ENCODE measurements around the gene SPAG17.

DNA sequence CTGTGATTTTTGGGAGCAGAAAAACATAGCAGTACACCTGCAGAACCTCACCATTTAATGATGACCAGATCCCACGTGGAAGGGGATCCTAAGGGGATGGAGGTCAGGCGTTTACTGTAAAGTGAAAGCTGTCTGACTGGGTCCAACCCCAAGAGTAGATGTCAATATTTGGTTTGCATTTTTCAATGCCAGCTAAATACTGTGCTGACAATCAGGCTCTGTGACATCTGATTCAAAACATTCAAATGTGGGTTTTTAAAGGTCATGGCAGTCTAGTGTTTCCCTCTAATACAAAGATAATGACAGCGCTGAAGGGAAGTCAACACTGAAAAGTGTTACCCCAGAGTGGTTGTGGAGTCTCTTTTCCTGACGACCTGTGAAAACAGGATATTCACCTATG is 68.1 kb downstream of the SPAG17 start:
- no peak for TF ChIP-seq CEBPB (IDR thresholded peaks at IDR 0.05)
- TF ChIP-seq, protein P1, sequence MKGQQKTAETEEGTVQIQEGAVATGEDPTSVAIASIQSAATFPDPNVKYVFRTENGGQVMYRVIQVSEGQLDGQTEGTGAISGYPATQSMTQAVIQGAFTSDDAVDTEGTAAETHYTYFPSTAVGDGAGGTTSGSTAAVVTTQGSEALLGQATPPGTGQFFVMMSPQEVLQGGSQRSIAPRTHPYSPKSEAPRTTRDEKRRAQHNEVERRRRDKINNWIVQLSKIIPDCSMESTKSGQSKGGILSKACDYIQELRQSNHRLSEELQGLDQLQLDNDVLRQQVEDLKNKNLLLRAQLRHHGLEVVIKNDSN (IDR thresholded peaks at IDR 0.05) = no peak
- TF ChIP-seq, protein P2, sequence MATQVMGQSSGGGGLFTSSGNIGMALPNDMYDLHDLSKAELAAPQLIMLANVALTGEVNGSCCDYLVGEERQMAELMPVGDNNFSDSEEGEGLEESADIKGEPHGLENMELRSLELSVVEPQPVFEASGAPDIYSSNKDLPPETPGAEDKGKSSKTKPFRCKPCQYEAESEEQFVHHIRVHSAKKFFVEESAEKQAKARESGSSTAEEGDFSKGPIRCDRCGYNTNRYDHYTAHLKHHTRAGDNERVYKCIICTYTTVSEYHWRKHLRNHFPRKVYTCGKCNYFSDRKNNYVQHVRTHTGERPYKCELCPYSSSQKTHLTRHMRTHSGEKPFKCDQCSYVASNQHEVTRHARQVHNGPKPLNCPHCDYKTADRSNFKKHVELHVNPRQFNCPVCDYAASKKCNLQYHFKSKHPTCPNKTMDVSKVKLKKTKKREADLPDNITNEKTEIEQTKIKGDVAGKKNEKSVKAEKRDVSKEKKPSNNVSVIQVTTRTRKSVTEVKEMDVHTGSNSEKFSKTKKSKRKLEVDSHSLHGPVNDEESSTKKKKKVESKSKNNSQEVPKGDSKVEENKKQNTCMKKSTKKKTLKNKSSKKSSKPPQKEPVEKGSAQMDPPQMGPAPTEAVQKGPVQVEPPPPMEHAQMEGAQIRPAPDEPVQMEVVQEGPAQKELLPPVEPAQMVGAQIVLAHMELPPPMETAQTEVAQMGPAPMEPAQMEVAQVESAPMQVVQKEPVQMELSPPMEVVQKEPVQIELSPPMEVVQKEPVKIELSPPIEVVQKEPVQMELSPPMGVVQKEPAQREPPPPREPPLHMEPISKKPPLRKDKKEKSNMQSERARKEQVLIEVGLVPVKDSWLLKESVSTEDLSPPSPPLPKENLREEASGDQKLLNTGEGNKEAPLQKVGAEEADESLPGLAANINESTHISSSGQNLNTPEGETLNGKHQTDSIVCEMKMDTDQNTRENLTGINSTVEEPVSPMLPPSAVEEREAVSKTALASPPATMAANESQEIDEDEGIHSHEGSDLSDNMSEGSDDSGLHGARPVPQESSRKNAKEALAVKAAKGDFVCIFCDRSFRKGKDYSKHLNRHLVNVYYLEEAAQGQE (IDR thresholded peaks at IDR 0.05; ENCODE audit: low read depth) = no peak
- TF ChIP-seq EP300 (IDR thresholded peaks at IDR 0.05; ENCODE audit: borderline replicate concordance) = no peak
- no peak for TF ChIP-seq TEAD4 (IDR thresholded peaks at IDR 0.05)
- no peak for TF ChIP-seq MAX (IDR thresholded peaks at IDR 0.05)
- TF ChIP-seq YY1 (IDR thresholded peaks at IDR 0.05; ENCODE audit: low read depth) = no peak
- TF ChIP-seq CREB1 (IDR thresholded peaks at IDR 0.05; ENCODE audit: low read depth) = no peak
- TF ChIP-seq RAD21 (IDR thresholded peaks at IDR 0.05; ENCODE audit: low read depth) = no peak
- TF ChIP-seq EGR1 (IDR thresholded peaks at IDR 0.05) = no peak
- no peak for TF ChIP-seq TAF1 (IDR thresholded peaks at IDR 0.05; ENCODE audit: low read depth)

All from Ishikawa (cell line).